Gastroesophageal sphincter (tissue), 3 donors: ENCODE results near the gene NT5C1B.

Experiments used
- CTCF ChIP-seq, 4 experiments: fragments of 200-600 bp in 2 of 4; fragments of 450-650 bp in 2 of 4; sonication (generic) in 1 of 4; IDR thresholded peaks; one replicate each; pipeline ENCODE4 v1.5.1; 2017 to 2019; ENCODE audit warnings: antibody characterized with exemption in 4 of 4, mild to moderate bottlenecking in 2 of 4, moderate library complexity in 2 of 4
- POLR2AphosphoS5 ChIP-seq: sonication (generic); formaldehyde crosslinking; IDR thresholded peaks from one replicate; pipeline ENCODE4 v1.6.1; 2017; ENCODE audit warnings: antibody characterized with exemption

GRCh38 chr2:18620867-18621632 lies 31.7 kb upstream of the NT5C1B start:
- TF ChIP-seq CTCF (IDR thresholded peaks at IDR 0.05), result no peak
- no peak for TF ChIP-seq POLR2AphosphoS5
